ENCODE data around the gene CORO2B. TPM values are rescaled to one million over a fixed set of nuclear protein-coding genes. Genes with fewer than 3 reads are reported as not detected.

Gene CORO2B
- total RNA-seq, 2 experiments from 2014 or later = 0.07 to 0.19 TPM

DNA sequence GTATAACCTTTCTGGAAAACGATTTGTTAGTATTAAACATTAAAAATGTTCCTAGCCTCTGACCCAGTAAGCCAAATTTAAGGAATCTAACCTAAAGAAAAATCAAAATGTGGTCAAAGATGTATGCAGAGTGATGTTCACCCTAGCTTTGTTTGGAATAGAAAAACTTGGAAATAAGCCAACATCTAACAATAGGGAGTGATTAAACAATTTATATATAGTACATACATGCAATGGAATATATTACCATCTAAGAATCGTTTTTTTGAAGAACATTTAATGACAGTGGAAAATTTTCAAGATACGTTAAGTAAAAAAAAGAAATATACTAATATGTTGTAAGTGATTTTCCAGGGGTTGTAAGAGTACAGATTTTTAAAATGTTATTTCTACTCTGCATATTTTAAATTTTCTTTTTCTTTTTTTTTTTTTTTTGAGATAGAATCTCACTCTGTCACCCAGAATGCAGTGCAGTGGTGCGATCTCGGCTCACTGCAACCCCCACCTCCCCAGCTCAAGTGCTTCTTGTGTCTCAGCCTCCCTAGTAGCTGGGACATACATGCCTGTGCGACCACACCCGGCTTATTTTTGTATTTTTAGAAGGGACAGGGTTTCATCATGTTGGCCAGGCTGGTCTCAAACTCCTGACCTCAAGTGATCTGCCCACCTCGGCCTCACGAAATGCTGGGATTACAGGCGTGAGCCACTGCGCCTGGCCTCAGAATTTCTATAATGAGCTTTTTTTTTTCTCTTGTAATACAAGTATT lies 187.0 kb downstream of the CORO2B start:
- intact Hi-C loops (cut with micrococcal nuclease) = no loop called here
- POLR2A ChIA-PET = no interaction called here
- CTCF ChIA-PET = no interaction called here
- Mint-ChIP-seq H3K4me1 (ENCODE audit: low read depth) (no peaks in the 10 kb centered on the region), H3K4me3 (no peak overlapping the region), H3K36me3 (no peaks in the 10 kb centered on the region), H3K9me3 (no peaks in the 10 kb centered on the region), H3K27ac (no peak overlapping the region), H3K27me3 (peaks cover 12% of the 10 kb centered on the region)
- DNase-seq = no peak

DNA sequence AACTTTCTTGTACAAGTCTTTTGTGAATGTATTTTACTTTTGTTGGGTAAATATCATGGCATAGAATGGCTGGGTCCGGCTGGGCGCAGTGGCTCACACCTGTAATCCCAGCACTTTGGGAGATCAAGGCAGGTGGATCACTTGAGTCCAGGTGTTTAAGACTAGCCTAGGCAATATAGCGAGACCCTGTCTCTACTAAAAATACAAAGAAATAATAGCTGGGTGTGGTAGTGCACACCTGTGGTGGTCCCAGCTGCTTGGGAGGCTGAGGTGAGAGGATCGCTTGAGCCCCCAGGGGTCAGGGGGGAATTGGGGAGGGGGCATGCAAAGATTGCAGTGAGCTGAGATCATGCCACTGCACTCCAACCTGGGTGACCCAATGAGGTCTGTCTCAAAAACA lies 189.0 kb downstream of the CORO2B start:
- ChIA-PET CTCF (no interaction called here), POLR2A (no interaction called here)
- intact Hi-C loops (cut with micrococcal nuclease) = no loop called here
- H3K27ac Mint-ChIP-seq = no peak overlapping the region
- H3K9me3 Mint-ChIP-seq = no peaks in the 10 kb centered on the region
- H3K27me3 Mint-ChIP-seq = peaks cover 12% of the 10 kb centered on the region
- no peaks in the 10 kb centered on the region for H3K36me3 Mint-ChIP-seq
- H3K4me3 Mint-ChIP-seq = no peak overlapping the region
- DNase-seq = no peak
- no peaks in the 10 kb centered on the region for H3K4me1 Mint-ChIP-seq (ENCODE audit: low read depth)

DNA sequence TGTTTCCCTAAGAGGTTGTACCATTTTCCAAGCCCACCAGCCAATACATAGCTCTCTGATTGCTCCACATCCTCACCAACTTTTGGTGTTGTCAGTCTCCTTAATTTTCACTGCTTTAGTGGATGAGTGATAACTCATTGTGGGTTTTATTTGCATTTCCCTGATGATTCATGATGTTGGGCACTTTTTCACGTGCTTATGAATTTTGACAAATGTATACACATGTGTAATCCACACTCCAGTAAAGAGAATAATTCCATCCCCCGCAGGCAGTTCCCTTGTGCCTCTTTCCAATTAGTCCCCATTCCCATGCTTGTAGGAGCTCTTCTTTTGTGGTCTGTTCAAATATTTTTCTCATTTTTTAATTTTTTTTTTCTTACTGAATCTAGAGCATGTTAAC lies 189.5 kb downstream of the CORO2B start:
- no peak overlapping the region for H3K27ac Mint-ChIP-seq
- peaks cover 10% of the 10 kb centered on the region for H3K27me3 Mint-ChIP-seq
- intact Hi-C loops (cut with micrococcal nuclease) = no loop called here
- no peaks in the 10 kb centered on the region for H3K36me3 Mint-ChIP-seq
- H3K4me1 Mint-ChIP-seq (ENCODE audit: low read depth) = no peaks in the 10 kb centered on the region
- ChIA-PET POLR2A (no interaction called here), CTCF (no interaction called here)
- DNase-seq = no peak
- H3K9me3 Mint-ChIP-seq = no peaks in the 10 kb centered on the region
- no peak overlapping the region for H3K4me3 Mint-ChIP-seq

DNA sequence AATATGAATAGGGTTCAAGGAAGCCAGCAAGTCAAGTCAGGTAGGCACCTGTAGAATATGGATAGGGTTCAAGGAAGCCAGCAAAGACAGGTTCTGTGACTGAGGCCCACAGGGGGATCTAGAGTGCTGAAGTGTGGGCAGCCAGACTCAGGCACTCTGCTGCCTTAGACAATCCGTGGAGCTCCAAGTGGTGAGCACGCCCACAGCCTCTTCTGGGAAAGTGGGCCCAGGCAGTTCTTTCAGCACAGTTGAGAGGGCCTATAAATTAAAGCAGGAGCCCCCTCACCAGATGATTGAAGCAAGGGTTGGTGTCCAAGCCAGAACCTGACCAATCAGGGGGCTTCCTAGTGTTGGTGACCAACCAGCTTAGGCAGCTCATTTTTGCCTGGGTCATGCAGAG lies 190.9 kb downstream of the CORO2B start:
- no peaks in the 10 kb centered on the region for H3K36me3 Mint-ChIP-seq
- peaks cover 5% of the 10 kb centered on the region for H3K9me3 Mint-ChIP-seq
- H3K27ac Mint-ChIP-seq = no peak overlapping the region
- H3K4me1 Mint-ChIP-seq (ENCODE audit: low read depth) = no peaks in the 10 kb centered on the region
- H3K4me3 Mint-ChIP-seq = no peak overlapping the region
- ChIA-PET POLR2A (no interaction called here), CTCF (interaction anchor here (0.6 kb wide), 2 partner anchors 18 to 328 kb away, joined by 3 read pairs; no protein-coding TSS in a partner anchor)
- peaks cover 6% of the 10 kb centered on the region for H3K27me3 Mint-ChIP-seq
- intact Hi-C loops (cut with micrococcal nuclease) = no loop called here
- no peak for DNase-seq

DNA sequence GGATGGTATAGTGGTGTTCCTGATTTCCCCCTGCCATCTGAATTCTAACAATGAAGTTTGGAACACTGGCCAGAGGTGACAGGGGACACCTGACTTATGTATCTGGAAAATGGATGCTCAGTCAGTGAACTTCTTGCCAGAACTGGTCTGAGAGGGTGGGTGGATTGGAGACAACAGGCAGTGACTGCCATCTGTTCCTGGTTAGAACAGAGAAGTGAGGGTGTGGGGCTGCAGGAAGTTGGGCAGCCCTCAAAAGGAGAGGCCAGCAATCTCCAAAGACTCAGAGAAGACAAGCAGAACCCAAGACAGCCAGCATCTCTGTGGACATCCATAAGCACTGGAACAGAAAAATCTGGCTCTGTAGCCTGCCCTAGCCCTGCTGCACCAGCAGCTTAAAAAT lies 191.4 kb downstream of the CORO2B start:
- peaks cover 5% of the 10 kb centered on the region for H3K9me3 Mint-ChIP-seq
- intact Hi-C loops (cut with micrococcal nuclease) = no loop called here
- CTCF ChIA-PET = interaction anchor here (1.1 kb wide), 1 partner anchor 14 kb away, joined by 4 read pairs; no protein-coding TSS in a partner anchor
- peaks cover 4% of the 10 kb centered on the region for H3K27me3 Mint-ChIP-seq
- POLR2A ChIA-PET = no interaction called here
- H3K4me3 Mint-ChIP-seq = no peak overlapping the region
- H3K4me1 Mint-ChIP-seq (ENCODE audit: low read depth) = no peaks in the 10 kb centered on the region
- no peaks in the 10 kb centered on the region for H3K36me3 Mint-ChIP-seq
- no peak for DNase-seq
- no peak overlapping the region for H3K27ac Mint-ChIP-seq

DNA sequence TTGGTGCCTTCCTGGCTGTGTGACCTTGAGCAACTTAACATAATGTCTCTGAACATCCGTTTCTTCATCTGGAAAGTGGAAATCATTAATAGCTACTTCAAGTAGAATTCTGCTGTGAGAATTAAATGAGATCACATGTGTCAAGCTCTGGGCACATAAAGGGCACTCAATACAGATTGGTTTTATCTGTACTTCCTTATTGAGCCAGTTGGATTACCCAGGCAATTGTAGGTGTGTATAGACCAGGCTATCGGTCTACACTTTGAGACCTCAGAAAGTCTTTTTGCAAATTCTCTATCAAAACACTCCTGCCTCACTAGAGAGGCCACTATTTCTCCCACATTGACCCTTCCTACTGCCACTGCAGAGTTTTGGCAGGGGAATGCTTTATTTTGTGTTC lies 194.2 kb downstream of the CORO2B start:
- no peak for DNase-seq
- ChIA-PET POLR2A (no interaction called here), CTCF (interaction anchor here (0.8 to 1.4 kb wide), 3 partner anchors 53 to 219 kb away, joined by 3 read pairs; no protein-coding TSS in a partner anchor)
- Mint-ChIP-seq H3K27me3 (peaks cover 3% of the 10 kb centered on the region), H3K36me3 (peaks cover 3% of the 10 kb centered on the region), H3K27ac (no peak overlapping the region), H3K9me3 (peaks cover 5% of the 10 kb centered on the region), H3K4me3 (no peak overlapping the region), H3K4me1 (ENCODE audit: low read depth) (no peaks in the 10 kb centered on the region)
- intact Hi-C loops (cut with micrococcal nuclease) = no loop called here

DNA sequence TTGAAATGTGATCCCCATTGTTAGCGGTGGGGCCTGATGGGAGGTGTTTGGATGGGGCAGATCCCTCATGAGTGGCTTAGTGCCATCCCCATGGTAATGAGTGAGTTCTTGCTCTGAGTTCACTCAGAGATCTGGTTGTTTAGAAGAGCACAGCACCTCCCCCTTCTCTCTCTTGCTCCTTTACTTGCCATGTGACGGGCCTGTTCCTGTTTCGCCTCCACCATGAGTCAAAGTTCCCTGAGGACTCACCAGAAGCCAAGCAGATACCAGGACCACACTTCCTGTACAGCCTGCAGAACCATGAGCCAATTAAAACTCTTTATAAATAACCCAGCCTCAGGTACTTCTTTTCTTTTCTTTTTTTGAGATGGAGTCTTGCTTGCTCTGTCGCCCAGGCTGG lies 195.3 kb downstream of the CORO2B start:
- ChIA-PET CTCF (no interaction called here), POLR2A (interaction anchor here (1.4 kb wide), 1 partner anchor 45 kb away, joined by 3 read pairs; no protein-coding TSS in a partner anchor)
- intact Hi-C loops (cut with micrococcal nuclease) = no loop called here
- H3K36me3 Mint-ChIP-seq = peaks cover 7% of the 10 kb centered on the region
- no peak overlapping the region for H3K27ac Mint-ChIP-seq
- no peak overlapping the region for H3K4me3 Mint-ChIP-seq
- H3K4me1 Mint-ChIP-seq (ENCODE audit: low read depth) = no peaks in the 10 kb centered on the region
- H3K27me3 Mint-ChIP-seq = peaks cover 1% of the 10 kb centered on the region
- peaks cover 5% of the 10 kb centered on the region for H3K9me3 Mint-ChIP-seq
- DNase-seq = no peak

DNA sequence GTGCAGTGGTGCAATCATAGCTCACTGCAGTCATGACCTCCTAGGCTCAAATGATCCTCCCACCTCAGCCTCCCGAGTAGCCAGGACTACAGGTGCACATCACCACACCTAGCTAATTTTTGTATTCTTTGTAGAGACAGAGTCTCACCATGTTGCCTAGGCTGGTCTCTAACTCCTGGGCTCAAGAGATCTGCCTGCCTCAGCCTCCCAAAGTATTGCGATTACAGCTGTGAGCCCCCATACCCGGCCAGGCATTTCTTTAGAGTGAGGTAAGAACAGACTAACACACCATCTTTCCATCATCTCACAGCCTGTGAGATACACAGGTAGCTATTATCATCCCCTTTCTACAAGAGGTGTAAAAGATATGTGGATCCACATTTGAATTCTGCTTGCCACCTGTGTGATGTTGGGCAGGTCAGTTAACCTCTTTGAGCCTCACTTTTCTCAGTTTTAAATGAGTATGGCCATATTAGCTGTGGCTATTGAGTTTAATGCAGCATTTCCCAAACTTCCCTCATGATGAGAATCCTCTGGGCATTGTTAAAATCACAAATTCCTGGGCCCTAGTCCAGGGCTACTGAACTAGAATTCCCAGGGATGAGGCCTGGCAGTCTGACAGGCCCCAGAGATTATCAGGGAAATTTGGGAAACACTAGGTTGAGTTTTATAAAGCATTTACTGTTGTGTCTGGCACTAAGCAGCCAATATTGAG lies 195.9 kb downstream of the CORO2B start:
- CTCF ChIA-PET = no interaction called here
- intact Hi-C loops (cut with micrococcal nuclease) = no loop called here
- Mint-ChIP-seq H3K4me1 (ENCODE audit: low read depth) (no peaks in the 10 kb centered on the region), H3K36me3 (peaks cover 11% of the 10 kb centered on the region), H3K27ac (no peak overlapping the region), H3K27me3 (no peaks in the 10 kb centered on the region), H3K4me3 (no peak overlapping the region), H3K9me3 (peaks cover 5% of the 10 kb centered on the region)
- POLR2A ChIA-PET = interaction anchor here (1.4 kb wide), 1 partner anchor 45 kb away, joined by 3 read pairs; no protein-coding TSS in a partner anchor
- DNase-seq = no peak

DNA sequence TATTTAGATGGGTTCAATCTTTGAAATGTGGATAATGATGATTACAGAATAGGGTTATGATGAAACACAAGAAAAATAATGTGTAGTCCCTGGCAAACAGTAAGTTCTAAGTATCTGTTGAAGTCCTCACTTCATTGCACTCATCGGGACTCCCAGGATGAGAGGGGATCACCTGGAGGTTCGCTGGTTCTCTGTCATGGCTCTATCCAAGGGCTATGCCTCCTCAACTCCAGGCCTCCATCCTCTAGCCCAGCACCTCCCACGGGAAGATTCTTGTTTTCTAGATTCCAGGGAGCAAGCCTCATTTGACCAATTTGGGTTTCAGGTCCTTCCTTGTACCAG lies 196.4 kb downstream of the CORO2B start:
- Mint-ChIP-seq H3K27ac (no peak overlapping the region), H3K27me3 (no peaks in the 10 kb centered on the region), H3K36me3 (peaks cover 15% of the 10 kb centered on the region), H3K9me3 (peaks cover 5% of the 10 kb centered on the region), H3K4me1 (ENCODE audit: low read depth) (no peaks in the 10 kb centered on the region), H3K4me3 (no peak overlapping the region)
- ChIA-PET CTCF (no interaction called here), POLR2A (interaction anchor here (0.8 to 1.4 kb wide), 2 partner anchors 42 to 44 kb away, joined by 3 read pairs; no protein-coding TSS in a partner anchor)
- intact Hi-C loops (cut with micrococcal nuclease) = no loop called here
- DNase-seq = no peak

DNA sequence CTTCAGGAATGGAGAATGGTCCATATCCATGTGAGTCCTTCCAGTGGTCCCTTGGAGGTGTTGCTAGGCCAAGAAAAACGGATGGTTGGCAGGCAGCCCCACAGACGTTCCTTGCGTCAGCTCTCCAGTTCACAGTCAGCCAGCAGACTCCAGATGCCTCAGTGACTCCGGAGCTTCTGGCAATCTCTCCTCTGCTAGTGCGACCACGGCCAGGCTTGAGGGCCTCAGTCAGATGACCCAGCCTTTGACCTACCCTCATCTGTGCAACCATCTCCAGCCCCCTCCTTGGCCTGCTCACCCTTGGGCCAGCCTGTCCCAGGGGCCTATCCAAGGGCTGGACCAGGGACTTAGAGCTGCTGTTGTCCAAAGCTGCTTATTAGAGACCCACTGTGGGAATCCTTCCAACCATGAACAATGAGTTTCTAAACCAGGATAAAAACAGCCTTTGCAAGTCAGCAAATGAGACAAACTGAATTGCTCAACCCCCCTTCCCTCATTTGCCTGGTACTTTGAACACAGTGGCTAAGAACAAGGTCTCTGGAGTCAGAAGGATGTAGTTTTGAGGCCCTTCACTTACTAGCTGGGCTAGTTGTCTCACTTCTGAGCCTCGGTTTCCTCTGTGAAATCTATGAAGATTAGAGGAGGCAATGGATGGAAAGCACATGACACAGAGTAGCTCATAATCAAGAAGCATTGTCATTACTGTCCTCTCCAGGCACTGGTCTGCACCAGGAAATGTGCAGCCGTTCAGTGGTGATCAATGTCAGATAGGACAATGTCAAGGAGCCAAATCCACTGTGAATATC lies 197.1 kb downstream of the CORO2B start:
- peaks cover 19% of the 10 kb centered on the region for H3K36me3 Mint-ChIP-seq
- intact Hi-C loops (cut with micrococcal nuclease) = no loop called here
- H3K4me3 Mint-ChIP-seq = no peak overlapping the region
- ChIA-PET POLR2A (interaction anchor here (0.8 kb wide), 1 partner anchor 41 kb away, joined by 3 read pairs; no protein-coding TSS in a partner anchor), CTCF (no interaction called here)
- no peak overlapping the region for H3K27ac Mint-ChIP-seq
- no peak for DNase-seq
- no peaks in the 10 kb centered on the region for H3K27me3 Mint-ChIP-seq
- H3K9me3 Mint-ChIP-seq = peaks cover 5% of the 10 kb centered on the region
- H3K4me1 Mint-ChIP-seq (ENCODE audit: low read depth) = no peaks in the 10 kb centered on the region

DNA sequence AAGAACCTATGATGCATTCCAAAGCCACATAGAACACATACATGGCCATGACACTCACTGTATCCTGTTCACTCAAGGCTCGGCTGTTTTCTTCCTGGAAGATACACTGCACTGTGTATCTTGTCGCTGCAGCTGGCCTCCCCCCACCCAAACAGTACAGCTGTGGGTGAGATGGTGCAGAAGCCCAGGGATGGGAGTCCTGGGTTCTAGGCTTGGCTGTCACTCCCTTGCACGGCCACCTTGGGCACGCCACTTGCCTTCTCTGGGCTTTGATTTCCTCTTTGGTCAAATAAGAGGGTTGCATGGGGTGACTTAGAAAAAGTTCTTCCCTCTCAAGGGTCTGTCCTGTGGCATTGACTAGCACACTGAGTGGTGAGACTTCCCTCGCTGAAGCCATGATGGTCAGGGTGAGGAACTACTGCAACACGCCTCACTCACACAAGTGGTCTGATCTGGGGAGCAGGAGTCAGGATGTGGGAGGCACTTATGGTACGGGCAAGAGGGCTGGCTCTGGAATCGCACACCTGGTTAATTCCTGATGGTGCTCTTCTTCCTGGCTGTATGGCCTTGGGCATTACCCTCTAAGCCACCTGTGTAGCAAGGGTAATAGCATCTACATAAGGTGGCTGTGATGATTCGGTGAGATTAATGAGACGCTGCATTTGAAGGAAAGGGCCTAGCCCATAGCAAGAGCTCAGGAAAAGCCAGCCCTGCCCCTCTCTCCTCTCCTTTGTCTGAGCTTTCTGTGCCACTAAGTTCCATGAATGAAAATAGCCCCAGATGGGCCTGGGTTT lies 197.9 kb downstream of the CORO2B start:
- ChIA-PET POLR2A (interaction anchor here (0.6 kb wide), 1 partner anchor 42 kb away, joined by 3 read pairs; no protein-coding TSS in a partner anchor), CTCF (no interaction called here)
- Mint-ChIP-seq H3K4me1 (ENCODE audit: low read depth) (peaks cover under 1% of the 10 kb centered on the region), H3K36me3 (peaks cover 22% of the 10 kb centered on the region), H3K27me3 (no peaks in the 10 kb centered on the region), H3K9me3 (peaks cover 5% of the 10 kb centered on the region), H3K4me3 (no peak overlapping the region), H3K27ac (no peak overlapping the region)
- DNase-seq = no peak
- intact Hi-C loops (cut with micrococcal nuclease) = no loop called here

Data from activated CD4-positive, alpha-beta memory T cell treated with anti-CD3 and anti-CD28 coated beads for 36 hours (primary cell).